ENCODE data around the gene PRR15. TPM values are rescaled to one million over a fixed set of nuclear protein-coding genes. Genes with fewer than 3 reads are reported as not detected.

Gene PRR15
- total RNA-seq, 2 experiments from 2014 or later: not detected

GRCh38 chr7:29606830-29607229 is 43.2 kb downstream of the PRR15 start:
- H3K4me1 Mint-ChIP-seq: no peaks in the 10 kb centered on the region
- CTCF ChIA-PET: no interaction called here

GRCh38 chr7:29607259-29607658 is 43.6 kb downstream of the PRR15 start:
- POLR2A ChIA-PET: no interaction called here
- Mint-ChIP-seq H3K9me3 (peaks cover 2% of the 10 kb centered on the region), H3K27ac (no peak overlapping the region), H3K36me3 (ENCODE audit: low read depth) (no peaks in the 10 kb centered on the region), H3K27me3 (peaks cover 7% of the 10 kb centered on the region), H3K4me1 (no peaks in the 10 kb centered on the region), H3K4me3 (no peak overlapping the region)
- no peak for DNase-seq
- CTCF ChIA-PET: no interaction called here

More at GRCh38 chr7:29606830-29607229, 43.2 kb downstream of the PRR15 start:
- DNase-seq: no peak
- H3K27ac Mint-ChIP-seq: no peak overlapping the region
- H3K36me3 Mint-ChIP-seq (ENCODE audit: low read depth): no peaks in the 10 kb centered on the region
- peaks cover 7% of the 10 kb centered on the region for H3K27me3 Mint-ChIP-seq
- POLR2A ChIA-PET: no interaction called here
- peaks cover 2% of the 10 kb centered on the region for H3K9me3 Mint-ChIP-seq
- H3K4me3 Mint-ChIP-seq: no peak overlapping the region

- no peaks in the 10 kb centered on the region for H3K4me1 Mint-ChIP-seq
- no peaks in the 10 kb centered on the region for H3K36me3 Mint-ChIP-seq (ENCODE audit: low read depth)
- H3K4me3 Mint-ChIP-seq: no peak overlapping the region
- H3K27me3 Mint-ChIP-seq: peaks cover 7% of the 10 kb centered on the region
- ChIA-PET POLR2A (no interaction called here), CTCF (no interaction called here)
- DNase-seq: no peak
- peaks cover 2% of the 10 kb centered on the region for H3K9me3 Mint-ChIP-seq
- H3K27ac Mint-ChIP-seq: no peak overlapping the region
Observed at GRCh38 chr7:29607889-29608288, 44.3 kb downstream of the PRR15 start.

GRCh38 chr7:29609162-29610037 is 45.8 kb downstream of the PRR15 start:
- DNase-seq: no peak
- POLR2A ChIA-PET: no interaction called here
- no peak overlapping the region for H3K4me3 Mint-ChIP-seq
- H3K9me3 Mint-ChIP-seq: peaks cover under 1% of the 10 kb centered on the region
- CTCF ChIA-PET: no interaction called here
- peaks cover 2% of the 10 kb centered on the region for H3K27me3 Mint-ChIP-seq
- H3K27ac Mint-ChIP-seq: no peak overlapping the region
- H3K36me3 Mint-ChIP-seq (ENCODE audit: low read depth): no peaks in the 10 kb centered on the region
- H3K4me1 Mint-ChIP-seq: no peaks in the 10 kb centered on the region

DNA sequence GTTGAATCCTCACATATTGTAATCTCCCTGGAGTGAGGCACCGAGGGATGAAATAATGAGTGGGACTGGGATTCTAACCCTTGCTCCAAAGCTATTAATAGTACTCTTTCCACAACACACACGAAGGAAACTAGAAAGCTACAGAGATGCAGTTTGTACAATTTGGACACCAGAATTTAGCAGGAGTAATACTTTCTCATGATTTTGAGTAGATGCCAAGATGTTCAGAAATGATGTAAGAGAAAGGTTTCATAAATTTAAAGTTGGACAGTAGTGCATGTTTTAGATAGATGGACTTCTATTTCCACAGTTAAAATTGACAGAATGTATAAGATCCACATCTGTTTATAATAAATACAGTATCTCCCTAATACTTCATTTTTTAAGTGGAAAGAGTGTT is 46.5 kb downstream of the PRR15 start:
- POLR2A ChIA-PET: no interaction called here

GRCh38 chr7:29611941-29612544 is 48.4 kb downstream of the PRR15 start:
- Mint-ChIP-seq H3K4me3 (no peak overlapping the region), H3K36me3 (ENCODE audit: low read depth) (no peaks in the 10 kb centered on the region), H3K27ac (no peak overlapping the region), H3K27me3 (peaks cover 5% of the 10 kb centered on the region), H3K9me3 (no peaks in the 10 kb centered on the region), H3K4me1 (no peaks in the 10 kb centered on the region)
- ChIA-PET CTCF (no interaction called here), POLR2A (no interaction called here)
- DNase-seq: no peak

More for the DNA sequence above, 46.5 kb downstream of the PRR15 start:
- DNase-seq: no peak
- CTCF ChIA-PET: no interaction called here
- H3K36me3 Mint-ChIP-seq (ENCODE audit: low read depth): no peaks in the 10 kb centered on the region
- no peak overlapping the region for H3K27ac Mint-ChIP-seq
- H3K27me3 Mint-ChIP-seq: peaks cover 2% of the 10 kb centered on the region
- H3K9me3 Mint-ChIP-seq: no peaks in the 10 kb centered on the region
- no peaks in the 10 kb centered on the region for H3K4me1 Mint-ChIP-seq
- no peak overlapping the region for H3K4me3 Mint-ChIP-seq

DNA sequence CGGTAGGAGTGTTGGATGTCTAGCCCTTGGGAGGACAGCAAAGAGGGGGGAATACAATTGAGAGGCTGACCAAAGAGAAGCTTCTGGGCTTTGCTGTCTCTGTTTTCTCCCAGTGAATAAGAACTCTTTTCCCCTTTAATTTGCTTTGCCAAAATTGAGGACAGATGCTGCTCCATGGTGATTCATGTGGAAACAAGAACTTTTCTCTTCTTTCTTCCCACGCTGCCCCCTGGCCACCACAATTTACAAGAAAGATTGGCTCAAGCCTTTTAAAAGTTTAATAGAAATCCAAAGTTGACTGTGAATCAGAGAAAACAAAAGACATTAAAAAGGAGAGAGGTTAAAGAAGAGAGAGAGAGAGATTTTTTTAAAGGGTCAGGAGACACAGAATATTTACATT is 49.0 kb downstream of the PRR15 start:
- POLR2A ChIA-PET: no interaction called here
- no peaks in the 10 kb centered on the region for H3K36me3 Mint-ChIP-seq (ENCODE audit: low read depth)

DNA sequence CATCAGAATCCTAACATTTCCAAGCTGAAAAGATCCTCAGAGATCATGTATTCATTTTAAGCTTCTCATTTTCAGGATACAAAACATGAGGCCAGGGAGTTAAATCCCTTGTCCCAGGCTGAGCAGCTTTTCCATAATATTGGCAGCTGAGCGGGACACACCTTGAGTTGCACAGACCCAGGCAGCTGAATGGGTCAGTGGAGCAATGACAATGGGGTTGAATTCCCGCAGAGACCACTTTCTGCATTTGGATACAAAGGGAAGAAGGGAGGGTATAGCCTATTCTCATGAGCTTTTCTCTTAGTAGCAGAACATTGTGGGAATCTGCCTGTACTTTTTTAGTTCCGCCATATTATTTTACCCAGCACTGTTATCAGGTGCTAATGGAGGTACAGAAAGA is 49.5 kb downstream of the PRR15 start:
- peaks cover 9% of the 10 kb centered on the region for H3K27me3 Mint-ChIP-seq

More for the DNA sequence above, 49.0 kb downstream of the PRR15 start:
- H3K4me3 Mint-ChIP-seq: no peak overlapping the region
- H3K27ac Mint-ChIP-seq: no peak overlapping the region
- no peaks in the 10 kb centered on the region for H3K9me3 Mint-ChIP-seq
- no peaks in the 10 kb centered on the region for H3K4me1 Mint-ChIP-seq
- CTCF ChIA-PET: no interaction called here
- peaks cover 7% of the 10 kb centered on the region for H3K27me3 Mint-ChIP-seq
- no peak for DNase-seq

GRCh38 chr7:29614229-29614628 is 50.6 kb downstream of the PRR15 start:
- no peaks in the 10 kb centered on the region for H3K4me1 Mint-ChIP-seq
- POLR2A ChIA-PET: no interaction called here
- H3K27ac Mint-ChIP-seq: no peak overlapping the region
- CTCF ChIA-PET: no interaction called here
- H3K27me3 Mint-ChIP-seq: peaks cover 10% of the 10 kb centered on the region
- no peak overlapping the region for H3K4me3 Mint-ChIP-seq
- no peaks in the 10 kb centered on the region for H3K36me3 Mint-ChIP-seq (ENCODE audit: low read depth)
- H3K9me3 Mint-ChIP-seq: no peaks in the 10 kb centered on the region
- no peak for DNase-seq

More for the DNA sequence above, 49.5 kb downstream of the PRR15 start:
- ChIA-PET POLR2A (no interaction called here), CTCF (no interaction called here)
- H3K4me3 Mint-ChIP-seq: no peak overlapping the region
- no peaks in the 10 kb centered on the region for H3K4me1 Mint-ChIP-seq
- no peaks in the 10 kb centered on the region for H3K9me3 Mint-ChIP-seq
- no peak overlapping the region for H3K27ac Mint-ChIP-seq
- H3K36me3 Mint-ChIP-seq (ENCODE audit: low read depth): no peaks in the 10 kb centered on the region
- DNase-seq: no peak

Other genes with a start within 250 kb of the PRR15 start
- not detected for gene WIPF3, start 242.7 kb downstream of the PRR15 start, total RNA-seq

Measured in activated CD4-positive, alpha-beta T cell treated with anti-CD3 and anti-CD28 coated beads, Interleukin-2, amount 10 ng/mL, durations not matched to agents 7 days and 5 days (primary cell).